Lower leg skin (tissue), 4 donors: Measurements from ENCODE around the gene MARCHF10. TPM values are rescaled to one million over a fixed set of nuclear protein-coding genes. Genes with fewer than 3 reads are reported as not detected.

Experiments used
- DNase-seq, 2 donors: peaks; one replicate each; pipeline ENCODE4 v3.0.0-alpha.2; 2019; ENCODE audit warnings: low spot score in 2 of 2
- H3K4me3 ChIP-seq: fragments of 200-600 bp; sonication (generic); 2 replicates; pipeline ENCODE4 v1.5.1; 2017; ENCODE audit warnings: mild to moderate bottlenecking, low read depth; ENCODE audit not compliant: poor library complexity, severe bottlenecking
- CTCF ChIP-seq, 3 donors: fragments of 450-650 bp; IDR thresholded peaks; one replicate each; pipeline ENCODE4 v1.5.1; 2016; ENCODE audit warnings: antibody characterized with exemption in 3 of 3, mild to moderate bottlenecking in 3 of 3, moderate library complexity in 2 of 3
- POLR2A ChIP-seq, 2 donors: fragments of 450-650 bp; IDR thresholded peaks; one replicate each; pipeline ENCODE4 v1.6.1; 2016 to 2017; ENCODE audit warnings: antibody characterized with exemption in 2 of 2, mild to moderate bottlenecking in 1 of 2, moderate library complexity in 1 of 2
- WGBS, 2 donors: methylation state at CpG; one replicate each; pipeline ENCODE4 v1.1.5; 2018; 5-methylcytosine and 5-hydroxymethylcytosine counted together
- intact Hi-C: fragments of 100-400 bp; cut with DNase I; formaldehyde crosslinking; loops from one replicate; pipeline ENCODE4 v1.15.0; 2023; ENCODE audit warnings: low total_unique reads
- total RNA-seq, 4 donors: library from RNA; depleted of rRNA; stranded (reverse); fragments of >200 nt; gene quantifications; one replicate each; pipeline ENCODE4 v1.1.0, GENCODE V29; 2016

The MARCHF10 gene
- total RNA-seq, 4 donors from 2014 or later: not detected

DNA sequence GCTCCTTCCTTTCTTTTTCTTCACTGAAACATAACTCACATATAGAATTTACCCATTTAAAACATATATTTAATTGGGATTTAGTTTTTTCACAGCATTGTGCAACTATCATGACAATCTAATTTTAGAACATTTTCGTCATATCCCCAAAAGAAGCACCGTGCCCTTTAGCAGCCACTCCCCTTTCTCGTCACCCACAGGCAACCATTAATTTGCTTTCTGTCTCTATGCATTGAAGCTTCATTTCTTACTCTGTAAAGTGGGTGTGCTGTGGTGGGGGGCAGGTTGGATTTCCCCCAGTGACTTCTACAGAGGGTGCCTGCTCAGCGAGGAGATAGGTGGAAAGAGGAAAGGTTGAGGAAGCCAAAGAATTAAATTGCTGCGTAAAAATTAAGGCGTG, 144.8 kb downstream of the MARCHF10 start:
- TF ChIP-seq CTCF (IDR thresholded peaks at IDR 0.05) (no peak), POLR2A (IDR thresholded peaks at IDR 0.05) (no peak)
- H3K4me3 ChIP-seq: no peak overlapping the region
- intact Hi-C loops: no loop called here
- no peak for DNase-seq
- 56 to 71% methylated on average over 6 of the region's 6 CpGs for WGBS, 2 donors

- no peak overlapping the region for H3K4me3 ChIP-seq
- intact Hi-C loops: no loop called here
- no peak for DNase-seq
- no peak for TF ChIP-seq POLR2A (IDR thresholded peaks at IDR 0.05)
- no peak for TF ChIP-seq CTCF (IDR thresholded peaks at IDR 0.05)
- 90 to 93% methylated on average over 6 of the region's 6 CpGs for WGBS, 2 donors
Measured at GRCh38 chr17:62662855-62663254, 145.3 kb downstream of the MARCHF10 start.

DNA sequence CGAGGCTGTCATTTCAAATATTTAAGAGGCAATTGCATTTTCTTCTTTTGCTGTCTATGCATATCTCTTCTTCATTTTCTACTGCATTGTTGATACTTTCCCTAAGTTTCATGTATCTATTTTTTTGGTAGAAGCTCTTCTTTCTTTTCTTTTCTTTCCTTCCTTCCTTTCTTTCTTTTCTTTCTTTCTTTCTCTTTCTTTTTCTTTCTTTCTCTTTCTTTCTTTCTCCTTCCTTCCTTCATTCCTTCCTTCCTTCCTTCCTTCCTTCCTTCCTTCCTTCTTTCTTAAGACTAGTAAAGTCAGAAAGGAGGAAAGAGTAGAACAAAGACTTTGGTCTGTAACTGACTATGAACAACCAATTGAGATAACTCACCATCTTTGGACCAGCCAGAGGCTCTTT, 146.8 kb downstream of the MARCHF10 start:
- DNase-seq: no peak
- H3K4me3 ChIP-seq: no peak overlapping the region
- TF ChIP-seq POLR2A (IDR thresholded peaks at IDR 0.05) (no peak), CTCF (IDR thresholded peaks at IDR 0.05) (no peak)
- 89 to 97% methylated on average over 1 of the region's 1 CpG for WGBS, 2 donors
- intact Hi-C loops: no loop called here

DNA sequence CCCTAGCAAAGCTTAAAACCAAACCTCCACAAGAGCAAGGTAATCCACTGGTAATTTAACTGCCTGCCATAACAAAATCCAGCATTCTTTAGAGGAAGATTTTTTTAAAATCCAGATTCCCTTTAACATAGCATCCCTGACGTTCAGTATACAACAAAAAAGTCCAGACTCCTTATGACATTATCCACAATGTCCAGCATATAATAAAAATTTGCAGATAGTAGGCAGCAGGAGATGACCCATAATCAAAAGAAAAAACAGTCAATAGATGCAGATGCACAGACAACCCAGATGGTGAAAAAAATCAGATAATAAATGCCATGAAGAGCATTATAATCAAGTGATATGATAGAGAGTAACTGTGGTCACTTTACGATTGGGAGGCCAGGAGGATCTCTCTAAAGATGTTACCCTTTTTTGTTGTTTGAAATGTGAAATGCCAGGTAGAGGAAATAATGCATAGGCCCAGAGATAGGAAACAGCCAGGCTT, 147.4 kb downstream of the MARCHF10 start:
- WGBS, 2 donors: 86 to 95% methylated on average over 2 of the region's 2 CpGs
- intact Hi-C loops: no loop called here
- TF ChIP-seq CTCF (IDR thresholded peaks at IDR 0.05): no peak
- DNase-seq: no peak
- no peak overlapping the region for H3K4me3 ChIP-seq

- TF ChIP-seq CTCF (IDR thresholded peaks at IDR 0.05) (no peak), POLR2A (IDR thresholded peaks at IDR 0.05) (no peak)
- DNase-seq: no peak
- 72 to 76% methylated on average over 15 of the region's 15 CpGs for WGBS, 2 donors
- intact Hi-C loops: no loop called here
- H3K4me3 ChIP-seq: no peak overlapping the region
Measured at GRCh38 chr17:62658136-62658920, 149.8 kb downstream of the MARCHF10 start.

DNA sequence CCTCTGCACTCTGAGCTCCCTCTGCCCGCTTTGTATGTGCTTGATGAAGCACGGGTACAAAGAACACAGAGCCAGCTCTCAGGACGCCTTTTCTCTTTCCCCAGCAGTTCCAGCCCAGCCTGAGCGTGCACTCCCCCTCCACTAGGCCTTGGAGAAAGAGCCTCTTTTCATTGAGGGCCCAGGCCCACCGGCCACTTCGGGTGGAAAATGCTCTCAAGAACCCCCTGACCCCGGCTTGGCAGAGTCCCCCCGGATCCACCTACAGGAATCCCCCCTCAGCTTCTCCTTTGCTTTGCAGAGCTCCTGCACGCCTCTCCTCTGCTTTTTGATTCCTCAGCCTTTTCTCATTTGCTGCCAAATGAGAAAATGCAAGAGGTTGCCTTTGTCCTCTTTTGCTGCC, 150.4 kb downstream of the MARCHF10 start:
- no peak overlapping the region for H3K4me3 ChIP-seq
- intact Hi-C loops: no loop called here
- TF ChIP-seq POLR2A (IDR thresholded peaks at IDR 0.05): no peak
- TF ChIP-seq CTCF (IDR thresholded peaks at IDR 0.05): no peak
- WGBS, 2 donors: 75 to 81% methylated on average over 9 of the region's 9 CpGs
- no peak for DNase-seq
